ENCODE data around the gene SEC62.

DNA sequence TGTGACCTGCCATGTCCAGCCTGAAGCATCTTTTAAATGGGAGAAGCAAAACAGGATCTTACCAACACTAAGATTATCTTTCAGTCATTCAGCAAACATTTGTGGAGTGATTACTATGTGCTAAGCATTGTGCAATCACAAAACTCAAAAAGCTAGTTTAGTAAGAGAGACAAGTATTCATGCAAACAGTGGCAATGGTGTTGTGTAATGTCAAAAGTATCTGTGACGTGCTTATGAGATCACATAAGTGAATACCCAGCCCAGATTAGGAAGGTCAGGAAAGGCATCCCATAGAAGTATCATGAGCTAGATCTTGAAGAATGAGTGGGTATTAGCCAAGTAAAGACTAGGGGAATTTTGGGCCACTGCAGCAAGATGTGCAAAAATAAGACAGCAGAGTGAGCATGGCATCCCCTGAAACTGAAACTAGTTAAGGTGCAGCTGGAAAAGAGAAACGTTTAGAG, 32.1 kb downstream of the SEC62 start:
- TF ChIP-seq, protein P1, sequence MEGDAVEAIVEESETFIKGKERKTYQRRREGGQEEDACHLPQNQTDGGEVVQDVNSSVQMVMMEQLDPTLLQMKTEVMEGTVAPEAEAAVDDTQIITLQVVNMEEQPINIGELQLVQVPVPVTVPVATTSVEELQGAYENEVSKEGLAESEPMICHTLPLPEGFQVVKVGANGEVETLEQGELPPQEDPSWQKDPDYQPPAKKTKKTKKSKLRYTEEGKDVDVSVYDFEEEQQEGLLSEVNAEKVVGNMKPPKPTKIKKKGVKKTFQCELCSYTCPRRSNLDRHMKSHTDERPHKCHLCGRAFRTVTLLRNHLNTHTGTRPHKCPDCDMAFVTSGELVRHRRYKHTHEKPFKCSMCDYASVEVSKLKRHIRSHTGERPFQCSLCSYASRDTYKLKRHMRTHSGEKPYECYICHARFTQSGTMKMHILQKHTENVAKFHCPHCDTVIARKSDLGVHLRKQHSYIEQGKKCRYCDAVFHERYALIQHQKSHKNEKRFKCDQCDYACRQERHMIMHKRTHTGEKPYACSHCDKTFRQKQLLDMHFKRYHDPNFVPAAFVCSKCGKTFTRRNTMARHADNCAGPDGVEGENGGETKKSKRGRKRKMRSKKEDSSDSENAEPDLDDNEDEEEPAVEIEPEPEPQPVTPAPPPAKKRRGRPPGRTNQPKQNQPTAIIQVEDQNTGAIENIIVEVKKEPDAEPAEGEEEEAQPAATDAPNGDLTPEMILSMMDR (conservative IDR thresholded peaks at IDR 0.05; ENCODE audit: low read length), result no peak
- no peak for TF ChIP-seq EZH2phosphoT487 (IDR thresholded peaks at IDR 0.05; ENCODE audit: borderline replicate concordance, low read depth, low read length)

All from OCI-LY7 (cell line).